ENCODE data around the gene VHLL.

The VHLL gene

GRCh38 chr1:156249593-156249992 is 49.5 kb downstream of the VHLL start:
- DNase-seq = no peak
